Non-pigmented ciliary epithelial cell (primary cell): ENCODE data around the gene ISY1.
"Not testable (repeated sequence)": the region's sequence is repeated elsewhere in the genome, so short reads cannot be mapped to it uniquely, and the experiment has no call there.

Source experiments
- DNase-seq: peaks from one replicate; pipeline ENCODE4 v3.0.0-alpha.2; 2010; ENCODE audit warnings: low read depth

Gene ISY1

DNA sequence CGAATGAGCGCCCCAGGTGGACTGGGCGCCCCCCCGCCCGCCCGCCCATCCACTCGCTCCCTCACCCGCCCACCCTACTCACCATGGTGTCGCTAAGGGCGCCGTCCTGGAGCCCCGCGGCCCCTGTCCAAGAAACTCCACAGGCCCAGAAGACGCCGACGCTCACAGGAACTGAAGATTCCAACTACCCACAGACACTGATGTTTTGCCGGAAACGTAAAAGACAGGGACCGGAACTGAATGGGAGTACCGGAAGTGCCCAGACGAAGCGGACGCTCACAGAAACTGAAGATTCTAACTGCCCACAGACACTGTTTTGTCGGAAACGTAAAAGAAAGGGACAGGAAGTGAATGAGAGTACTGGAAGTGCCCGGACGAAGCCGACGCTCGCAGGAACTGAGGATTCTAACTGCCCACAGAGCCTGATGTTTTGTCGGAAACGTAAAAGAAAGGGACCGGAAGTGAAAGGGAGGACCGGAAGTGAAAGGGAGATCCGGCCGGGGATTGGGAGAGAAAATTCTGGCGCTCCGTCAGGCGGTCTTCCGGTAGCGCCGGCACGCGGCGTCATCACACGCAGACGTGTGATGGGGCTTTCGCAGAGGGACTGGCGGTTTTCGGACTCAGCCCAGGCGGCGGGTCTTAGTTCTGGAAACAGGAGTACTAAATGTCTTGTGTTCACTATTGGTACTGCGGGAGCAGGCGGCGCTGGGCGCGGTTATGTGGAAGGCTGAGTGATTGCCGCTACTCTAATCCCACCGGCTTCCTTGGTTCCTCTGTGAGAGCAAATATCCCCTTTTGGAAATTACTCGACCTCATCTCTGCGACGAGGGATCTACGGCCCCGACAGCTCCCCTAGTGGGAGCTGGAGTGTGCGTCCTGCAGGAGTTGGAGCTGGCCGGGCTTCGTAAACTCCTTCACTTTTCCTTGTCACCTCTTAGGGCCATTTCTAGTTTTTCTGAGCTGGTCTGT is at the start of gene ISY1:
Gene ISY1, minus strand, starts transcription at position 173 of the 969 bp plus-strand sequence. Its CDS starts 88 bp downstream, at position 85.
- peak; percentile 78 for DNase-seq

DNA sequence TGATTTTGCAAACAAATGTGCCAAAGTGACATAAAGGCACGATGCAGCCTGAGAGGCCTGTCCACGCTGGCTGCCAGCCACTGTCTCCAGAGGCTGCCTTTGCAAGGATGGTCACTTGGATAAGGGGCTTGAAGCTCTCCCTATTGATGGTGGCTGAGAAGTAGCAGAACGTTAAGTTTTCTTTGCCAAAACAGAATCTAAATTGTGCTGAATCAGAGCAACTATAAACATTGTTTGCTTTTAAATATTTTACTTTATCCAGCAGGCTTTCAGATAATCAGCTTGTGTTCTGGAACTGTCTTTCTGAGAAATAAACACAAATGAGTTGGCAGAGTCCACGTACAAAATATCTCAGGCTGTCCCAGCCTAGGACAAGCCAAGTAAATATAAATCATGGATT is 46.6 kb upstream of the ISY1 start:
- no peak for DNase-seq

DNA sequence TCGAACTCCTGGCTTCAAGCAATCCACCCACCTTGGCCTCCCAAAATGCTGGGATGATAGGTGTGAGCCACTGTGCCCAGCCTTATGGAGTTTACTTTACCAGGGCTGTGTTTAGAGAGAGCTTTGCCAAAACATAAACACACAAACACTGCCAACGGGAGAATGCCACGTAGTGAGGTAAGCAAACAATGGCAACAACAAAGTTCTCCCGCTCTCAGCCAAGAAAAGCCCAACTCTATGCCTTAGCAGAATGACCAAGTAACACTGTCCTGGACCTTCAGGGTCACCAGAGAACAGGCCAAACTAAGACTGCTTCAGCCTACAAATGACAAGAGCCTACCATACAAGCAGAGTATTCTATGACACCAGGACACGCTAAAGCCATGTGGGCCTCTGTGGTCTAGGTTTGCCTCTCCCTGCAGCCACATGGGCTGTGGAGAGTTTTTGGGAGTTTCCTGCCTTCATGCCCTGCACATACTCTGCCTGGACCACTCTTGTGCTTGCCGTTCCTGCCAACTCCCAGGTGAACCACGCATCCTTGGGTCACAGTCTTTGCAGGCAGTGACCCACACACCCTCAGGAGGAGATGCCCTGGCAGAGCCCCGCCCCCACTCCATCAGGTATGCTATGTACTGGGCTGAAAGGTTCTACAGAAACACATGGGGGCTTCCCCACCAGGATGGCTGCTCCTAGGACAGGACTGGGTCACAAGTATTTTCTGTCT is 44.4 kb upstream of the ISY1 start:
- no peak for DNase-seq

DNA sequence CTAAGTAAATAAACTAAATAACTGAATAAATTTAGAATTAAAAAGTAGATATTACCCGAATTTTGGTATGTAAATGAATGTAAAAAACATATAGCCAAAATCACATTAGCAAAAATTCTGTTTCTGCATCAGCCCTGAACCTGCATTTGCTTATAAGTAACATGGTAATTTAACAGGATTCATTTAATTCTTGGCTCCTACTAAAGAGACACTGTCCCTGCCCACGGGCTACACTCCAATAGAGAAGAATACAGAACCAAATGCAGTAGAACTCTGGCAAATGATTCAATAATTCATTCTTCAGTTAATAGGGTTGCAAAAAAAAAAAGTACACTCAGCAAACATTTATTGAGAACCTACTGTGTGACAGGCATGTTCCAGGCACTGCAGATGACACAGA is 43.6 kb upstream of the ISY1 start:
- no peak for DNase-seq

DNA sequence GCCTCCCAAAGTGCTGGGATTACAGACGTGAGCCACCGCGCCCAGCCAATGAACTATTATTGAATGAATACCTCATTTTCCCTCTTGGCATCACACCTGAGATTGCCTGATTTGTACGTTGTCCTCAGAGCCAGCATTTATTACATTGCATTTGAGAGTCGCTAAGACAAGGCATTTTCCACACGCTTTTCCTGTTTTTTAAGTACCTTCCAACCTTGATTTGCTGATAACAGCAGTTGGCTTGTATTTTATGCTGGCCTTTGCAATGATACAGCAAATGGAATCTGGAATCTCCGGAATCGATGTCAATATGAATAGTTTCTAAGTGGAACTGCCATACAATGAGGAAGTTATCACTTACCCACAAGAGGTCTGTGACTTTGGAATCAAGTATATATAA is 38.5 kb upstream of the ISY1 start:
- no peak for DNase-seq

DNA sequence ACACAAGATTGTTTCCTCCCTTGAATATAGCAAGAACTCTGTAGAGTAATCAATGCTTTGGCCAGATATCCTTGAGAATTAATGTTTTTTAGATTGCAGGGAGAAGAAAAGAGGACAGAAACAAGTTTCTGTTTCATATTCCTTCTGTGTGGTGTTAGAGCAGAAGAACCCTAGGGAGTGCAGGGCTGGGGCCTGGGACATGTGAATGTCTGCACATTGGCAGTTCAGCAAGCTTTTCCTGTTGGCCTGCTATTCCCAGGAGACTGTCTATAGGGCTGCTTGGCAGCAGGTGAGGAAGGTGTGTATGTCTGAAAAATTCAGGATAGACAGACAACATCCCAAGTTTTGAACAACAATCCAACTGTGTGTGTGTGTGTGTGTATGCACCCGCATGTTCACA is 36.5 kb upstream of the ISY1 start:
- DNase-seq, result no peak

DNA sequence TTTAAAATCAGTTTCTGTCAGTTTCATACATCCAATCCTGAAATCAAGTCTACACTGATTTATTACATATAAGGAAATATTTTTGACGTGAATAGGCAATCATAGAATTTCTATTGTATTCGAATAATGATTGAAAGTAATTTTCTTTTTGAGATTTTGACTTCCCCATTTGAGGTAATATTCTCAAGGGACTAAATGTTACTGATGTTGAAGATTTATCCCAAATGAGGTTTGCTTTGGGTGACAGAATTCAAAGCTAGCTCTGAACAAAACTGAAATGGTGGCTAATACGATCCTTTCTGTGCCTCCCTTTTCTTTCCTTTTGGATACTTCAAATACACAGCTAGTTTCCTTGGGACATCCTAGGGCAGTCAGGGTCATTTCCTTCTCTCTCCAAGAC is 35.7 kb upstream of the ISY1 start:
- DNase-seq, result no peak

DNA sequence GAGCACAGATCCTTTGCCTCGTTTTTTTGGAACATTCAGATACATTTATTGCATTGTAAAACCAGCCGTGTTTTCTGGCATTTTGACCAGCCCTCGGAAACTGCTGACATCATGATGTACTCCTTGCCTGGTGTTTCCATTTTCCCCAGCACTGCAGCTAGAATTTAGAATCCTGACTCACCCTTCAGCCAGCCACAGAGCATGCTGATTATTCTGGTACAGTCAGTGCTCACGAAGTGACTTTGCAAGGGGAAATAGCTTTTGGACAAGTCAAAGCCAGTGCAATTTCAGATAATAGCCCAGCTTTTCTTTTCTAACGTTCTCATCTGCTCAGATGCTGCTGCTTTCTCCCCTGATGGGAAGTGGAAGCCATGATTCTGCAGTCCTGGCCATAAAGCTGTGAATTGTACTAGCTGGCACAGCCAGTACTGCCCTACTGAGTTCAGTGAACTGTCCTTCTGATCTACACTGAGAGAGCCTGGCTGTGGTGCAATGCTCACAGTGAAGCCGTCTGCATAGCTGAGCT is 34.9 kb upstream of the ISY1 start:
- peak; percentile 87 for DNase-seq

DNA sequence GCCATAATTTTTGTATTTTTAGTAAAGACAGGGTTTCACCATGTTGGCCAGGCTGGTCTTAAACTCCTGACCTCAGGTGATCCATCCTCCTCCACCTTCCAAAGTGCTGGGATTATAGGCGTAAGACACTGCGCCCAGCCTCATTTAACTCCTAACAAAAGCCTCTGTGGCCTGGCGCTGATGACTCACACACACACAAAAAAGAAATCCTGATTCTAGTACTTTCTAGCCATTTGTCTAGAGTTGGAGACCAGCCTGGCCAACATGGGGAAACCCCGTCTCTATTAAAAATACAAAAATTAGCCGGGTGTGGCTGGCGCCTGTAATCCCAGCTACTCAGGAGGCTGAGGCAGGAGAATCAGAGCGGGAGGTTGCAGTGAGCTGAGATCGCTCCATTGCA is 28.9 kb upstream of the ISY1 start:
- DNase-seq, result not testable (repeated sequence)

DNA sequence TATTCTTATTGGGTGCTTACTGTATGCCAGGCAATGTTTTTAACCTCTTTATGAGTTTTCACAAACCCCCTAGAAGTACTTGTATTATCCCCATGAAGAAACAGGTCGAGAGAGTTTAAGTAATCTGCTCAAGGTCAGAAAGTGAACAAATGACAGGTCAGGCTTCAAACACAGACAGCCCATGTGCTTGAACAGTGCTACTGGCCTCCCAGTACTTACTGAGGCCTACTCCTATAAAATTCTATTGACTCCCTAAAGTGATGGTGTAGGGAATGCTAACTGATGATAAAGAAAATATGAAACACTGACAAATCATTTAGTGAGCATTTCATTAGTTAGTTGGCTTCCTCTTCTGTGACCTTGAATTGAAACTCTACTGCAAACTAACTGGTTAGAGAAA is 27.0 kb upstream of the ISY1 start:
- DNase-seq, result no peak

DNA sequence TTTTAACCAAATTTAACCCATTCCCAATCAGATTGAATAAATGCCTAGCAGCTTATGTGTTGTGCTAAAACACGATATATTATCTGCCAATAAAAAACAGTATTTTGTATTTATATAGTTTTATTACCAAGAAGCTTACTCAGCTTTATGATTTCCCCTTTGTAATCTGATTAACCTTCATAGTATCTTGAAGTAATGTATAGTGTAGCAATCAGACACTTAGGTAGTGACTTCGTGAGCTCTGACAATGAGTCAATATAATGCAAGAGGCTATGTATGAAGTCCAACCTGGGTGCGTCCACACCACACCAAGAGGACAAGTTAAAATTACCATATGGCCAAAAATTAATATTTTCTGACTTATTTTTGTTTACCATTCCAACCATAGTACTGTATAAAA is 24.9 kb upstream of the ISY1 start:
- no peak for DNase-seq

DNA sequence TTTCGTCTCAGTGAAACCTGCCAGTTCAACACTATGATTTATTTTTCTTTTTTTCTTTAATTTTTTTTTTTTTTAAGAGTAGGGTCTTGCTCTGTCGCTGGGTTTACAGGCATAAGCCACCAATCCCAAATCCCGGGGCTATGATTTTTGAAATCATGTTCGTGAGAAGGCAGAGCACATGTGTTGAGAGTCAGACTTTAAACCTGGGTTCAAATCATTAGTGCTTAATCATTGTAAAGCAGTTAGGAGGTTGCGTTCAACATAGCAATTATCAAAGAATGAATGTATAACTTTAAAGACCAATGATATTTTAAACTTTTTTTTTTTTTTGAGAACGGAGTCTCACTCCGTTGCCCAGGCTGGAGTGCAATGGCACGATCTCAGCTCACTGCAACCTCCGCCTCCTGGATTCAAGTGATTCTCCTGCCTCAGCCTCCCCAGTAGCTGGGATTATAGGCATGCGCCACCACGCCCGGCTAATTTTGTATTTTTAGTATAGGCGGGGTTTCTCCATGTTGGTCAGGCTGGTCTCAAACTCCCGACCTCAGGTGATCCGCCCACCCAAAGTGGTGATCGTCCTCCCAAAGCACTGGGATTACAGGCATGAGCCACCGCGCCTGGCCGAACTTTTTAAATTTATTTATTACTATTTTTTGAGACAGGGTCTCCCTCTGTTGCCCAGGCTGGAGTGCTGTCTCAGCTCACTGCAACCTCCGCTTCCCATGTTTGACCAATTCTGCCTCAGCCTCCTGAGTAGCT is 24.1 kb upstream of the ISY1 start:
- DNase-seq, result not testable (repeated sequence)

DNA sequence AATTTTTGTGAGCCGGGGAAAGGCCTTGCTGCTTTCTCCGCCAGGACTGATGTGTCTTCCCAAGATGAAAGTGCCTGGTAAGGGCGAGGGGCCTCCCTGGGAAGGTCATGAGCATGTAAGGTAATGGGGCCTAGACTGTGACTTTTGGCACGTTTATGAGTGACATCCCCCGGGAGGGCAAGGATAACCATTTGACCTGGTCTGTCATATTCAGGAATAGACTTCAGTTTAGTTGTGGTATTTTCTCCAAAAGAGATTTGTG is 23.5 kb upstream of the ISY1 start:
- no peak for DNase-seq

DNA sequence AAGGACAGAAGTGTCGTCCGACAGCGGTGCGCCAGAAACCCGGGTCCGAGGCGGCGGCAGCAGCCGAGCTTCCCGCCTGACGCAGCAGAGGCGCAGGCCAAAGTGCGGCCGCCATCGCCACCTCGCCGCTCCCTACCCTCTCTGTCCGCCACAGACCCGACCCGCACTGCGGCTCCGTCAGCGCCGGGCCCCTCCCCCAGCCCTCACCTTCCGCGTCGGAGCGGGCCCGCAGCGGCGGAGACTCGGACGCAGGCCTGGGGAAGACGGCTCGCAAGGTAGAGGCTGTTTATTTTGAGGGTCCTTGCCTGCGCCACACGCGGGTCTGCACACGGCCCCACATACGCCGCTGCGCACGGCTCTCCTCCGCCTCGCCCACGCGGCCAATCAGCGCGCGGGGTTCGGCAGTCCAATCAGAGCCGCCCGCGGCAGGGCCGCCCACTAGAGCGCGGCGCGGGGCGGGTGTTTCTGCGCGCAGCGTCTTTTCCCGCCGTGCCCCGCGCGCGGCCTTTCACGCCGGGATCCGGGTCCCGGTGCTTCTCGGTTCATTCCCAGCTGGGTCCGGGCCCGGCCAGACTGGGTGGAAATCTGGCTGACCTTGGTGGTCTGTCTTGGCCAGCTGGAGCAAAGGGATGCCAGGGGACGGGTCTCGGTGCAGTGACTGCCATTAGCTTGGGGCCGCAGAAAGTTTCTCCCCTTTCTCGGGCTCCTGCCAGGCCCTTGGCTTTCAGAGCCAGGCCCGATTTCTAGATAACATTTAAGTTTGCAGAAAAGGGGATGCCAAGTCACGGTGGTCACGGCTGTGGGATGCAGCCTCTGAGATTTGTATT is 22.9 kb upstream of the ISY1 start, which contains the start of gene CNBP:
Gene CNBP, minus strand, starts transcription at position 328 of the 827 bp plus-strand sequence. CDS start 12,139 bp downstream, outside the sequence.
- peak; percentile 60 for DNase-seq

DNA sequence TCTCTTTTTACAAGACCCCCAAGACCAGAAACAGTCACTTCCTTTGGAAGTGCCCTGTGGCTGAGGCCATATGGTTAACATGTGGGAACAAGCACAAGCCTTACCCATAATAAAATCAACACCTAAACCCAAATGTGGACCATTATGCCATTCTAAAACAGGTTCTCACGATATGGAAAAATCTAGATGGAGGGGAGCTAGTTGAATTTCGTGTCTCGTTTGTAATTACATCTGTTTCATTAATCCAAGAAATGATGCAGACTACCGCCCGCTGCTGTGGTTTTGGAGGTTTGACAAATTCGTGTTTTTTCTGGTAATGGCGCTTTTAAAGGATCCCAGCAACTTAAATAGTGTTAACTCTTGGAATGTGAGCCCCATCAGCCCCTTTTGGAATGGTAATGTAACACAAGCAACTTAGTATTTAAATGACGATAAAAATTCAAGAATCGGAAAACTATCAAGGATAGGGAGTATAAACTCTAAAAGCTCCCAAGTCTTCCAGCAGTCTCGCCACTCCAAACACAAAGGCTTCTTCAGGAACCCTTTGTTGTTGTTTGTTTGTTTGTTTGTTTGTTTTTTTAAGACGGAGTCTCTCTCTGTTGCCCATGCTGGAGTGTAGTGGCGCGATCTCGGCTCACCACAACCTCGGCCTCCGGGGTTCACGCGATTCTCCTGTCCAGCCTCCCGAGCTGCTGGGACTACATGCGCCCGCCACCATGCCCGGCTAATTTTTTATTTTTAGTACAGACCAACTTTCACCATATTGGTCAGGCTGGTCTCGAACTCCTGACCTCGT is 21.7 kb upstream of the ISY1 start:
- DNase-seq, result no peak

DNA sequence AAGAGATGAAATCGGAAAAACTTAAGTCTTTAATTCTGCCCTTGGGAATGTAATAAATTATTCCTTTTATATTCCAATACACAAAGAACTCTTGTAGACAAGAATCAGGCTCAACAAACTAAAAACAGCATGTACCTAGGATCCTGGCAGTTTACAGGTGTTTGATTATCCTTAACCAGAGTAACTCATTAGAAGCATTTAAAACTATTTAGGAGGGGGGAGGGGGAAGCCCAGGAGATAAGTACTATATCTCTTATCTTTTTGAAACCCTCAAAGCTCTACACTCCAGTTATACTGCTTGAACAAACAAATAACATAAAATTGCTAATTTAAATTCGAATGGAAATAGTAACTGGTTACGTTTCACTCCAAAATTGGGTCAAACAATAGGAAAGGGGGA is 21.0 kb upstream of the ISY1 start:
- no peak for DNase-seq

DNA sequence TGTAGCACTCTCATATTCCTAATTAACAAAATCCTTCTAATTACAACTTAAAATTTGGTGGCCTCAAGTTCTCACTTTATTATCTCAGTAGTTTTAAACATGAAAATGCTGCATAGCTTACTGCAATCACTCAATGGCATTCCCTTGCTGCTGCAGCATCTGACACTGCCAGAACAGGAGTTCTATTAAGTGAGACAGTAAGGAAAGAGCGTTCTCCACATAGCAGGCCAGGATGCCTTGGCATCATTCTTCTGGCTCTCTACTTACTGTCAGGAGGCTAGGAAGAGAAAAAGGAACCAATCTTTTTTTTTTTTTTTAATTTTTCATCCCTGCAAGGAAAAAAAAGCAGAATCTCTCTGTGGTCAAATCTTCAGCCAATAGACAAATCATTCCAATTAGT is 19.6 kb upstream of the ISY1 start:
- DNase-seq, result no peak

DNA sequence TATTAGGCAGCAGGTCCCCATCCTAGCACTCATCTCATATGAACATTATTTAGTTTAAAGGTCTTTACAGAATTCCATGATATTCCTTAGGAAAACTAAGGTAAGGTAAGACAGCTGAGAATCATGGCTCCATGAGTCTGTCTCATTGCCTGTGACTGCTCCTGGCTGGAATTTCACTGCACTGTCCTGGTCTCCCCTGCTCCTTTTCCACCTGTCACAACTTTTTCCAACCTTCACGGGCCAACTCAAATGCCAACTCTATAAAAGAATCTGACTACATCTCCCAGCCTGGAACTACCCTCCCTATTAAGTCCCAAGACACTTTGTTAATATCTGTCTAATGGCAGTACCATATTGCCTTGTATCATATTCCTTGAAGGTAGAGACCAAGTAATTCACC is 15.2 kb upstream of the ISY1 start:
- no peak for DNase-seq

DNA sequence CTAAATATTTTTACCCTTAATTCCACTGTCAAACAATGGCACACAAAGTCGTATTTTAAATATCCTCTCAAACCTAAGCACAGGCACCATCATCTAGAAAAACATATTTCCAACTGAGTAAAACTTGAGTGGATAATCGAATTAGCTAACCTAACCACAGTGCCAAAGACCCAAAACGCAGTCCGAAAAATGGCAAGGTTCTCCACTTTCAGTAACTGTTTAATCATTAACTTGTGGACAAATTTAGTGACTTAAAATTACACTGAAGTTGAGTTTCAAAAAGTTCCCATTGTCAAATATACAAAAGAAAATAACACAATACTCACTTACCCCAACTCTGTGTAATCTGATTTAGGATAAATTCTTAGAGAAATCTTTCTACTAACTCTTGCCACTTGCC is 12.9 kb upstream of the ISY1 start:
- no peak for DNase-seq

DNA sequence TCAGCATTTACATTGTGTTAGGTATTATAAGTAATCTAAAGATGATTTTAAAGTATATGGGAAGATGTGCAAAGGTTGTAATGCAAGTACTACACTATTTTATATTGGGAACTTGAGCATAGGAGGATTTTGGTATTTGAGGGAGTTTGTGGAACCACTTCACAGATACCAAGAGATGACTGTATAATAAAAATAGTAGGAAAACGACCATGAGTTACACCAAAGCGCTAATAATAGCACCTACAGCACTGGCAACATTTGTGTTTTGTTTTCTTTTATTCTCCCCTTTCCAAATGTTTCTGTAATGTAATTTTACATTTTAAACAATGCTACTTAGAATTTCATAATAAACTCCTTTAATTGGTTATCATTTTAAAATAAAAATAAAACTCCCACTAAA is 12.3 kb upstream of the ISY1 start:
- no peak for DNase-seq
